GM12878 (cell line): ENCODE results near the gene FOXJ1.
A peak's percentile ranks its signal among the peaks of the same experiment; 100 is the strongest.

Experiments used
- CREB1 ChIP-seq: IDR thresholded peaks from 2 replicates; pipeline ENCODE4 v1.6.1; 2012; ENCODE audit warnings: low read depth, mild to moderate bottlenecking, inconsistent platforms
- CTCF ChIP-seq, 3 experiments: IDR thresholded peaks in 2 of 3; conservative IDR thresholded peaks in 1 of 3; 2 replicates each; pipeline ENCODE4 v1.5.1; 2011; ENCODE audit warnings: low read depth in 3 of 3, low read length in 3 of 3, mild to moderate bottlenecking in 3 of 3, control low read depth in 2 of 3, moderate library complexity in 2 of 3, inconsistent platforms in 1 of 3, mixed read lengths in 1 of 3; ENCODE audit not compliant: control insufficient read depth in 2 of 3, insufficient read depth in 1 of 3; ENCODE audit errors: extremely low read depth in 1 of 3
- ESRRA ChIP-seq: IDR thresholded peaks from 2 replicates; pipeline ENCODE4 v1.6.1; 2012; ENCODE audit warnings: mild to moderate bottlenecking, low read length, improper control_type of control experiment
- EZH2 ChIP-seq: IDR thresholded peaks from 2 replicates; pipeline ENCODE4 v1.6.1; 2012; ENCODE audit warnings: low read depth, mild to moderate bottlenecking, control low read depth, inconsistent platforms, low read length, borderline replicate concordance; ENCODE audit not compliant: control insufficient read depth
- FOXM1 ChIP-seq: IDR thresholded peaks from 2 replicates; pipeline ENCODE4 v1.6.1; 2012; ENCODE audit warnings: low read depth, mild to moderate bottlenecking, inconsistent platforms, low read length, moderate library complexity
- MXI1 ChIP-seq: fragments of 150-350 bp; IDR thresholded peaks from 2 replicates; pipeline ENCODE4 v1.6.1; 2011; ENCODE audit warnings: low read depth, mild to moderate bottlenecking, inconsistent platforms, low read length, improper control_type of control experiment
- PBX3 ChIP-seq: IDR thresholded peaks from 2 replicates; pipeline ENCODE4 v1.6.1; 2011; ENCODE audit warnings: mild to moderate bottlenecking, low read depth, low read length, moderate library complexity; ENCODE audit not compliant: insufficient replicate concordance
- POLR2A ChIP-seq: IDR thresholded peaks from 2 replicates; pipeline ENCODE4 v1.6.1; 2011; ENCODE audit warnings: low read depth, mild to moderate bottlenecking, low read length
- POLR2AphosphoS5 ChIP-seq: IDR thresholded peaks from 2 replicates; pipeline ENCODE4 v1.6.1; 2011; ENCODE audit warnings: mild to moderate bottlenecking, low read length, inconsistent platforms
- PRDM15 ChIP-seq: fragments of 450-650 bp; formaldehyde crosslinking; IDR thresholded peaks from 2 replicates; pipeline ENCODE4 v1.4.0; 2020; ENCODE audit warnings: mild to moderate bottlenecking, moderate library complexity
- RAD21 ChIP-seq: IDR thresholded peaks from 2 replicates; pipeline ENCODE4 v1.6.1; 2011; ENCODE audit warnings: mild to moderate bottlenecking, low read depth, low read length, moderate library complexity; ENCODE audit not compliant: insufficient read depth
- USF2 ChIP-seq: IDR thresholded peaks from 2 replicates; pipeline ENCODE4 v1.6.1; 2011; ENCODE audit warnings: low read depth, low read length, improper control_type of control experiment, borderline replicate concordance
- ZNF24 ChIP-seq: fragments of 450-650 bp; IDR thresholded peaks from 2 replicates; pipeline ENCODE4 v1.6.1; 2017; ENCODE audit warnings: antibody characterized with exemption, mild to moderate bottlenecking

- no peak for TF ChIP-seq ZNF24
- no peak for TF ChIP-seq MXI1
- no peak for TF ChIP-seq RAD21
- no peak for TF ChIP-seq POLR2AphosphoS5
- TF ChIP-seq CTCF (IDR thresholded peaks at IDR 0.05 in 2 of 3, conservative IDR thresholded peaks at IDR 0.05 in 1 of 3; ENCODE audit: control insufficient read depth in 2 of 3, extremely low read depth in 1 of 3, insufficient read depth in 1 of 3, low read depth in 3 of 3, low read length in 3 of 3): no peak
- TF ChIP-seq ESRRA: no peak
- no peak for TF ChIP-seq FOXM1
- 0 out of 2 replicates have a peak, but pooled peaks have one; percentile 64 for TF ChIP-seq EZH2
- TF ChIP-seq PBX3: no peak
- no peak for TF ChIP-seq USF2
- TF ChIP-seq CREB1: no peak
- no peak for TF ChIP-seq POLR2A
- no peak for TF ChIP-seq PRDM15 (CRISPR knock-in tag)
These were observed 309 bp downstream of the FOXJ1 start for GRCh38 chr17:76140661-76141211.
